Lung (tissue), 12 donors: Measurements from ENCODE around the gene MRPL17. TPM values are rescaled to one million over a fixed set of nuclear protein-coding genes. Genes with fewer than 3 reads are reported as not detected.
A peak's percentile ranks its signal among the peaks of the same experiment; 100 is the strongest.
"Not testable (repeated sequence)": the region's sequence is repeated elsewhere in the genome, so short reads cannot be mapped to it uniquely, and the experiment has no call there.

Experiments
- ATAC-seq: fragments of 200-7000 bp; cut with Tn5 transposase; one replicate; pipeline ENCODE4 v1.9.1; 2020; ENCODE audit warnings: moderate number of reproducible peaks; ENCODE audit not compliant: insufficient read depth, low FRiP score
- DNase-seq, 3 donors: peaks; one replicate each; pipeline ENCODE4 v3.0.0-alpha.2; 2013 to 2017
- H3K27ac ChIP-seq, 2 donors: one replicate each; pipeline ENCODE4 v1.5.1; 2013; ENCODE audit warnings: mild to moderate bottlenecking in 2 of 2, moderate library complexity in 2 of 2, control low read depth in 1 of 2, inconsistent platforms in 1 of 2, low read depth in 1 of 2, low read length in 1 of 2
- H3K27me3 ChIP-seq, 3 donors: one replicate each; pipeline ENCODE4 v1.5.1; 2013; ENCODE audit warnings: low read length in 2 of 3; ENCODE audit not compliant: control insufficient read depth in 3 of 3, insufficient read depth in 3 of 3
- H3K36me3 ChIP-seq, 4 donors: one replicate each; pipeline ENCODE4 v1.5.1; 2013; ENCODE audit warnings: low read length in 4 of 4, mild to moderate bottlenecking in 1 of 4, moderate library complexity in 1 of 4; ENCODE audit not compliant: control insufficient read depth in 4 of 4, insufficient read depth in 4 of 4
- H3K4me1 ChIP-seq, 5 donors: one replicate each; pipeline ENCODE4 v1.5.1; 2013; ENCODE audit warnings: low read length in 5 of 5, mild to moderate bottlenecking in 2 of 5, moderate library complexity in 1 of 5; ENCODE audit not compliant: control insufficient read depth in 5 of 5, insufficient read depth in 5 of 5
- H3K4me3 ChIP-seq: one replicate; pipeline ENCODE4 v1.5.1; 2013; ENCODE audit warnings: mild to moderate bottlenecking, control low read depth, moderate library complexity
- H3K9ac ChIP-seq, 2 donors: one replicate each; pipeline ENCODE4 v1.5.1; 2013; ENCODE audit warnings: low read length in 2 of 2, control low read depth in 1 of 2; ENCODE audit not compliant: insufficient read depth in 1 of 2
- H3K9me3 ChIP-seq, 4 donors: one replicate each; pipeline ENCODE4 v1.5.1; 2013; ENCODE audit warnings: low read length in 3 of 4, mild to moderate bottlenecking in 1 of 4, moderate library complexity in 1 of 4; ENCODE audit not compliant: control insufficient read depth in 4 of 4, insufficient read depth in 3 of 4
- CTCF ChIP-seq: IDR thresholded peaks from 2 replicates; pipeline ENCODE4 v1.5.1; 2012; ENCODE audit warnings: mild to moderate bottlenecking; ENCODE audit errors: control extremely low read depth, extremely low read depth
- WGBS, 2 donors: extraction: QIAGEN DNeasy Blood & Tissue Kit; methylation state at CpG; one replicate each; pipeline ENCODE4 v1.1.7; 2013; 5-methylcytosine and 5-hydroxymethylcytosine counted together
- polyA plus RNA-seq, 2 donors: library from polyadenylated mRNA; stranded (reverse); fragments of 200-250 nt; gene quantifications; one replicate each; pipeline ENCODE4 v1.2.1, GENCODE V29; 2013
- total RNA-seq, 2 donors: library from RNA; depleted of rRNA in 1 of 2; stranded (reverse); fragments of >200 nt in 1 of 2; gene quantifications; one replicate each; pipeline ENCODE4 v1.2.1, GENCODE V29; 2014 to 2021
- donor health status: control.
- donor health status: control.
- donor health status: Bipolar disorder and iron deficiency.
- donor health status: healthy.
- donor health status: DM: yes; HTN: yes; CAD: no.

The MRPL17 gene
- total and polyA plus RNA-seq, 4 donors, result 28.2 to 81.4 (median 45.9) TPM

- Histone ChIP-seq H3K27ac (no peak overlapping the region), H3K4me3 (no peak overlapping the region), H3K9me3 (peaks cover 0 to 4% (median 0%) of the 10 kb centered on the region in 4 donors), H3K36me3 (no peaks in the 10 kb centered on the region), H3K27me3 (no peaks in the 10 kb centered on the region), H3K4me1 (no peaks in the 10 kb centered on the region), H3K9ac (no peak overlapping the region)
- whole genome bisulfite sequencing, 2 donors, result 96% methylated on average over 2 of the region's 2 CpGs
- ATAC-seq (no peak), DNase-seq (no peak)
- TF ChIP-seq CTCF, result no peak
Observed at GRCh38 chr11:6708876-6709275, 25.7 kb upstream of the MRPL17 start.

GRCh38 chr11:6705905-6706535, 22.9 kb upstream of the MRPL17 start:
- no peaks in the 10 kb centered on the region for H3K36me3 ChIP-seq
- H3K27me3 ChIP-seq, result no peaks in the 10 kb centered on the region
- H3K27ac ChIP-seq, result no peak overlapping the region
- H3K9me3 ChIP-seq, result no peaks in the 10 kb centered on the region
- H3K4me3 ChIP-seq, result no peak overlapping the region
- TF ChIP-seq CTCF, result peak; percentile 69
- ATAC-seq (peak; percentile 62), DNase-seq (peak; percentile 42 to 79 (median 75))
- no peak overlapping the region for H3K9ac ChIP-seq
- peaks cover 0 to 4% (median 0%) of the 10 kb centered on the region in 5 donors for H3K4me1 ChIP-seq
- 47 to 52% methylated on average over 7 of the region's 7 CpGs for WGBS, 2 donors

GRCh38 chr11:6703247-6704063, 20.3 kb upstream of the MRPL17 start:
- Histone ChIP-seq H3K9me3 (no peaks in the 10 kb centered on the region), H3K9ac (no peak overlapping the region), H3K27ac (no peak overlapping the region), H3K4me1 (peaks cover 0 to 4% (median 0%) of the 10 kb centered on the region in 5 donors), H3K36me3 (no peaks in the 10 kb centered on the region), H3K27me3 (no peaks in the 10 kb centered on the region), H3K4me3 (no peak overlapping the region)
- WGBS, 2 donors, result 64 to 72% methylated on average over 2 of the region's 2 CpGs
- DNase-seq (peak; percentile 71 to 91 (median 86)), ATAC-seq (peak; percentile 96)
- peak; percentile 68 for TF ChIP-seq CTCF

- 43 to 63% methylated on average over 3 of the region's 3 CpGs for WGBS, 2 donors
- H3K4me1 ChIP-seq, ATAC-seq, H3K27ac ChIP-seq, H3K9me3 ChIP-seq, H3K36me3 ChIP-seq, H3K4me3 ChIP-seq, H3K9ac ChIP-seq, H3K27me3 ChIP-seq, DNase-seq: not testable (repeated sequence)
Observed at GRCh38 chr11:6701955-6702354, 18.8 kb upstream of the MRPL17 start.
